GM18517 (cell line): ENCODE results near the gene ANKMY2.
"Not testable (repeated sequence)": the region's sequence is repeated elsewhere in the genome, so short reads cannot be mapped to it uniquely, and the experiment has no call there.

Experiments
- ATAC-seq: cut with Tn5 transposase; IDR thresholded peaks from one replicate; pipeline ENCODE4 v1.9.1; 2021; ENCODE audit warnings: mild to moderate bottlenecking, moderate library complexity; ENCODE audit not compliant: unreplicated experiment

ANKMY2 gene

GRCh38 chr7:16645593-16646471 lies at the start of gene ANKMY2, which contains the start of gene BZW2:
ANKMY2 (minus strand) TSS chr7:16645754; CDS start chr7:16645573, 181 bp downstream.
BZW2 (plus strand) TSS chr7:16646181; CDS start chr7:16665444, 19,263 bp downstream.
- peak; percentile 96 for ATAC-seq

- no peak for ATAC-seq
Observed at GRCh38 chr7:16694806-16695205, 49.3 kb upstream of the ANKMY2 start.

- no peak for ATAC-seq
Observed at GRCh38 chr7:16693601-16694318, 48.2 kb upstream of the ANKMY2 start.

- no peak for ATAC-seq
Observed at GRCh38 chr7:16691241-16691640, 45.7 kb upstream of the ANKMY2 start.

- ATAC-seq: no peak
Observed at GRCh38 chr7:16688249-16688648, 42.7 kb upstream of the ANKMY2 start.

- ATAC-seq: no peak
Observed at GRCh38 chr7:16685535-16685934, 40.0 kb upstream of the ANKMY2 start.

GRCh38 chr7:16684935-16685334 lies 39.4 kb upstream of the ANKMY2 start:
- no peak for ATAC-seq

- not testable (repeated sequence) for ATAC-seq
Observed at GRCh38 chr7:16678645-16679566, 33.4 kb upstream of the ANKMY2 start.

GRCh38 chr7:16677978-16678494 lies 32.5 kb upstream of the ANKMY2 start:
- ATAC-seq: no peak

GRCh38 chr7:16675277-16675676 lies 29.7 kb upstream of the ANKMY2 start:
- no peak for ATAC-seq

- no peak for ATAC-seq
Observed at GRCh38 chr7:16671811-16672210, 26.3 kb upstream of the ANKMY2 start.

- no peak for ATAC-seq
Observed at GRCh38 chr7:16670731-16671344, 25.3 kb upstream of the ANKMY2 start.

- ATAC-seq: no peak
Observed at GRCh38 chr7:16670021-16670420, 24.5 kb upstream of the ANKMY2 start.

GRCh38 chr7:16669581-16669980 lies 24.0 kb upstream of the ANKMY2 start:
- no peak for ATAC-seq

GRCh38 chr7:16668978-16669377 lies 23.4 kb upstream of the ANKMY2 start:
- ATAC-seq: no peak

- ATAC-seq: no peak
Observed at GRCh38 chr7:16668049-16668858, 22.7 kb upstream of the ANKMY2 start.

GRCh38 chr7:16667355-16667754 lies 21.8 kb upstream of the ANKMY2 start:
- no peak for ATAC-seq

GRCh38 chr7:16661924-16662323 lies 16.4 kb upstream of the ANKMY2 start:
- ATAC-seq: no peak

GRCh38 chr7:16660702-16661464 lies 15.3 kb upstream of the ANKMY2 start:
- no peak for ATAC-seq
